ENCODE results near the gene MUC5B. TPM values are rescaled to one million over a fixed set of nuclear protein-coding genes. Genes with fewer than 3 reads are reported as not detected.

The MUC5B gene
- total and polyA plus RNA-seq, 11 donors, result 0.01 TPM; not detected in 10

DNA sequence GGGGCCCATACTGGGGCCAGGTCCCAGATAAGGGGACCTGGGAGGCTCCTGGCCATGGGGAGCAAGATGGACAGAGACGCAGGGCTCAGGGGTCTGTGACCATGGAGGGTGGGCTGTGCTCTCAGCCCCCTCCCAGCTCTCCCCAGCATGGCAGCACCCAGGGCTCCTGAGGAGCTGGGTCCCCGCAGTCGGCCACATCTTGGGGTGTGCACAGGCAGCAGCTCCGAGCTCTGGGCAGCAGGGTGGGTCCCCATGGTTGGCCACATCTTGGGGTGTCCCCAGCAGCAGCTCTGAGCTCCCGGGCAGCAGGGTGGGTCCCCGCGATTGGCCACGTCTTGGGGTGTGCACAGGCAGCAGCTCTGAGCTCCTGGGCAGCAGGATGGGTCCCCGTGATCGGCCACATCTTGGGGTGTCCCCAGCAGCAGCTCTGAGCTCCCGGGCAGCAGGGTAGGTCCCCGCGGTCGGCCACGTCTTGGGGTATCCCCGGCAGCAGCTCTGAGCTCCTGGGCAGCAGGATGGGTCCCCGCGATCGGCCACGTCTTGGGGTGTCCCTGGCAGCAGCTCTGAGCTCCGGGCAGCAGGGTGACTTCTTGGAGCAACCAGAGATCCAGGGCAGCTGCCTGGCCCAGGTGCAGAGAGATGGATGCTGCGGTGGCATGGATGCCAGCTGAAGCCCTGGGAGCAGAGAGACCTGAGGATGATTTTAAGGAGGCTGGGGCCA is 18.3 kb upstream of the MUC5B start:
- DNase-seq (peak in 2 of 5 donors; percentile 5 to 18), ATAC-seq (no peak)
- Histone ChIP-seq H3K27ac (no peak overlapping the region), H3K4me3 (no peak overlapping the region), H3K27me3 (peaks cover 0 to 21% (median 4%) of the 10 kb centered on the region in 9 donors), H3K9me3 (no peaks in the 10 kb centered on the region), H3K36me3 (no peaks in the 10 kb centered on the region), H3K4me1 (peaks cover 0 to 8% (median 0%) of the 10 kb centered on the region in 12 donors)
- intact Hi-C loops (cut with DNase I), result loop anchor here in 8 of 10 donors (5.0 to 10.0 kb wide), 4 partner anchors 250 to 373 kb away; partner anchors contain the start of gene DUSP8 (in 2 of the 8)
- 83 to 89% (median 87%) methylated on average over 6 to 22 of the region's 22 CpGs for WGBS, 4 donors
- TF ChIP-seq, protein P1, sequence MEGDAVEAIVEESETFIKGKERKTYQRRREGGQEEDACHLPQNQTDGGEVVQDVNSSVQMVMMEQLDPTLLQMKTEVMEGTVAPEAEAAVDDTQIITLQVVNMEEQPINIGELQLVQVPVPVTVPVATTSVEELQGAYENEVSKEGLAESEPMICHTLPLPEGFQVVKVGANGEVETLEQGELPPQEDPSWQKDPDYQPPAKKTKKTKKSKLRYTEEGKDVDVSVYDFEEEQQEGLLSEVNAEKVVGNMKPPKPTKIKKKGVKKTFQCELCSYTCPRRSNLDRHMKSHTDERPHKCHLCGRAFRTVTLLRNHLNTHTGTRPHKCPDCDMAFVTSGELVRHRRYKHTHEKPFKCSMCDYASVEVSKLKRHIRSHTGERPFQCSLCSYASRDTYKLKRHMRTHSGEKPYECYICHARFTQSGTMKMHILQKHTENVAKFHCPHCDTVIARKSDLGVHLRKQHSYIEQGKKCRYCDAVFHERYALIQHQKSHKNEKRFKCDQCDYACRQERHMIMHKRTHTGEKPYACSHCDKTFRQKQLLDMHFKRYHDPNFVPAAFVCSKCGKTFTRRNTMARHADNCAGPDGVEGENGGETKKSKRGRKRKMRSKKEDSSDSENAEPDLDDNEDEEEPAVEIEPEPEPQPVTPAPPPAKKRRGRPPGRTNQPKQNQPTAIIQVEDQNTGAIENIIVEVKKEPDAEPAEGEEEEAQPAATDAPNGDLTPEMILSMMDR (IDR thresholded peaks at IDR 0.05), result no peak
- TF ChIP-seq POLR2A (IDR thresholded peaks at IDR 0.05), result no peak

DNA sequence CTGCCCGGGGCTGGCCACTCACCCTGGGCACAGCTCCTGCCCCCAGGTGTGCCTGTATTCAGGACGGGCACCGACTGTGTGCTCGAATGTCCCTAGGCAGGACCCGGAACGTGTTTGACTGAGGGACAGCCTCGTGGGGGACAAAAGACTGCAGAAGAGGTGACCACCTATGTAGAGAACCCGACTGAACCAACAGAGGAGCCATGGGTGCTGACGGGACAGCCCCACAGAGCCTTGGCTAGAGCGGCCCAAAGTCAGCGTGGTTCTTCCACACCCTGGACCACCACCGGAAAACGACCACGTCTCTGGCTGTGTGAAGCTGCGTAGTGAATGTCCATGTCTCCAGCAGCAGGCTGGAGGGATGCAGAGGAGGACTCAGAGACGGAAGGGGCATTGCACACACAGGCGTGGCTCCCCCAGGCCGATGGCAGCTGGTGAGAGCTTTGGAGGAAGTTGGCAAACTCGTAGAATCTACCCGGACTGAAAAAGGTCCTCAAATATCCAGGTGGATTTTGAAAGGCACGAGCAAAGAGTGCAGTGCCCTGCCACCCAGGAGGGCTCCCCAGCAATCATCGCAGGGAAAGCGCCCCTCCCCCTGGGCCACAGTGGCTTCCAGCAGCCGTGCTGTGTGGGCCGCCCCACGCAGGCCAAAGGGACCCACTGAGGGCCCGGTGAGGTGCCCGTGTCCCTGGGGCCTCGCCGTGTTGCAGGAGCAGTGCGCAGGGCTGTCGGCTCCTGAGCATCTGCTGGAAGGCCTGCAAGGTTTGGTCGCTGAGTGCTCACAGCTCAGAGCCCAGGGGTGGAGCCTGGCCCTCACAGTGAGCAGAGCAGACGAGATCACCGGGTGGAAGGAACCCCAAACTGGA is 17.5 kb upstream of the MUC5B start:
- Histone ChIP-seq H3K27ac (no peak overlapping the region), H3K4me3 (no peak overlapping the region), H3K4me1 (peaks cover 0 to 8% (median 0%) of the 10 kb centered on the region in 12 donors), H3K36me3 (no peaks in the 10 kb centered on the region), H3K27me3 (peaks cover 0 to 18% (median 3%) of the 10 kb centered on the region in 9 donors), H3K9me3 (peaks cover 0 to 3% (median 0%) of the 10 kb centered on the region in 12 donors)
- TF ChIP-seq, protein P1 (IDR thresholded peaks at IDR 0.05), result no peak
- no peak for TF ChIP-seq POLR2A (IDR thresholded peaks at IDR 0.05)
- DNase-seq, result peak in 2 of 5 donors; percentile 4 to 9
- intact Hi-C loops (cut with DNase I), result loop anchor here in 3 of 10 donors (10.0 kb wide), 2 partner anchors 249 to 369 kb away; partner anchors contain the start of gene DUSP8 (in 2 of the 3)
- no peak for ATAC-seq
- WGBS, 4 donors, result 71 to 73% (median 72%) methylated on average over 26 to 35 of the region's 35 CpGs

DNA sequence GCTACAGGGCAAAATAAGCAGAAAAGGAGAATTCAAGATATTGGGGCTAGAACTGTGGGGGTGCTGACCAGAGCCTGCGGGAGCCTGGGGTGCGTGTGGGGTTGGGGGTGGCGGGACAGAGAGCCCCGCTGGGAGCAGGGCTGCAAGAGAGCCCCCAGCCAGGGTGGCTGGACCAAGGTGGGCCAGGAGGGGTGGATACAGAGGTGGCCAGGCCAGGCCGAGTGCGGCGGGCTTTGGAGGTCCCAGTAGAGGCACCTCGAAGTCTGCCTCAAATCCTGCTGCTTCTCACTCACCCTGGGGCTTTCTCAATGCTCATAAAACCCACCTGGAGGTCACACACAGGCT is 16.9 kb upstream of the MUC5B start:
- H3K27ac ChIP-seq, result no peak overlapping the region
- intact Hi-C loops (cut with DNase I), result loop anchor here in 3 of 10 donors (10.0 kb wide), 2 partner anchors 249 to 369 kb away; partner anchors contain the start of gene DUSP8 (in 2 of the 3)
- peaks cover 0 to 18% (median 3%) of the 10 kb centered on the region in 9 donors for H3K27me3 ChIP-seq
- peaks cover 0 to 8% (median 0%) of the 10 kb centered on the region in 12 donors for H3K4me1 ChIP-seq
- WGBS, 4 donors, result 88 to 91% (median 90%) methylated on average over 8 of the region's 8 CpGs
- H3K4me3 ChIP-seq, result no peak overlapping the region
- peaks cover 0 to 9% (median 4%) of the 10 kb centered on the region in 12 donors for H3K9me3 ChIP-seq
- no peaks in the 10 kb centered on the region for H3K36me3 ChIP-seq
- no peak for ATAC-seq
- TF ChIP-seq, protein P1 (IDR thresholded peaks at IDR 0.05), result no peak
- TF ChIP-seq POLR2A (IDR thresholded peaks at IDR 0.05), result no peak
- no peak for DNase-seq

Data from heart left ventricle (tissue), 16 donors.